Loucy (cell line): ENCODE data around the gene CCS.
"Not testable (repeated sequence)": the region's sequence is repeated elsewhere in the genome, so short reads cannot be mapped to it uniquely, and the experiment has no call there.

Source experiments
- H2AFZ ChIP-seq: fragments of 200-600 bp; sonication (generic); 2 replicates; pipeline ENCODE4 v1.6.0; 2016; ENCODE audit warnings: antibody characterized with exemption, mild to moderate bottlenecking, low read length, moderate library complexity
- H3F3A ChIP-seq: fragments of 200-600 bp; 2 replicates; pipeline ENCODE4 v1.6.0; 2016; ENCODE audit warnings: antibody characterized with exemption, low read depth, mild to moderate bottlenecking
- H3K27me3 ChIP-seq: fragments of 200-600 bp; sonication (generic); 2 replicates; pipeline ENCODE4 v1.6.1; 2014; ENCODE audit warnings: low read length, mild to moderate bottlenecking; ENCODE audit not compliant: insufficient read depth, poor library complexity, severe bottlenecking
- H3K36me3 ChIP-seq: fragments of 200-600 bp; sonication (generic); 2 replicates; pipeline ENCODE4 v1.6.1; 2016; ENCODE audit warnings: low read length; ENCODE audit not compliant: insufficient read depth
- H3K4me1 ChIP-seq: fragments of 200-600 bp; sonication (generic); 2 replicates; pipeline ENCODE4 v1.5.1; 2014; ENCODE audit warnings: low read length, mild to moderate bottlenecking; ENCODE audit not compliant: insufficient read depth, poor library complexity, severe bottlenecking
- H3K4me2 ChIP-seq: fragments of 200-600 bp; sonication (generic); 2 replicates; pipeline ENCODE4 v1.6.0; 2014; ENCODE audit warnings: antibody characterized with exemption, low read length, low read depth, mild to moderate bottlenecking; ENCODE audit not compliant: poor library complexity, severe bottlenecking
- H3K4me3 ChIP-seq: fragments of 200-600 bp; sonication (generic); 2 replicates; pipeline ENCODE4 v1.5.1; 2014; ENCODE audit warnings: low read length, mild to moderate bottlenecking, mixed read lengths; ENCODE audit not compliant: poor library complexity, severe bottlenecking
- H3K79me2 ChIP-seq: fragments of 200-600 bp; sonication (generic); 2 replicates; pipeline ENCODE4 v1.6.1; 2014; ENCODE audit warnings: low read length; ENCODE audit not compliant: insufficient read depth
- H3K9ac ChIP-seq: fragments of 200-600 bp; sonication (generic); 2 replicates; pipeline ENCODE4 v1.6.0; 2014; ENCODE audit warnings: mild to moderate bottlenecking, low read depth, low read length, moderate library complexity; ENCODE audit not compliant: poor library complexity, severe bottlenecking
- H3K9me2 ChIP-seq: fragments of 200-600 bp; sonication (generic); replicated peaks from 2 replicates; pipeline ENCODE4 v1.6.1; 2016; ENCODE audit warnings: low read depth, low read length, mixed read lengths
- H3K9me3 ChIP-seq: fragments of 200-600 bp; sonication (generic); 2 replicates; pipeline ENCODE4 v1.6.1; 2014; ENCODE audit warnings: mild to moderate bottlenecking, antibody characterized with exemption, low read length, low read depth; ENCODE audit not compliant: insufficient read depth
- H4K20me1 ChIP-seq: fragments of 200-600 bp; sonication (generic); 2 replicates; pipeline ENCODE4 v1.6.0; 2014; ENCODE audit warnings: antibody characterized with exemption, low read length, mild to moderate bottlenecking; ENCODE audit not compliant: insufficient read depth, poor library complexity, severe bottlenecking
- EZH2phosphoT487 ChIP-seq: fragments of 200-600 bp; IDR thresholded peaks from 2 replicates; pipeline ENCODE4 v1.6.1; 2018; ENCODE audit warnings: antibody characterized with exemption, mild to moderate bottlenecking, moderate library complexity, borderline replicate concordance
- TF ChIP-seq, protein P1 (sequence below): fragments of 200-600 bp; sonication (generic); conservative IDR thresholded peaks from 2 replicates; pipeline ENCODE4 v1.5.1; 2014; ENCODE audit warnings: mild to moderate bottlenecking, antibody characterized with exemption, low read length

CCS gene

DNA sequence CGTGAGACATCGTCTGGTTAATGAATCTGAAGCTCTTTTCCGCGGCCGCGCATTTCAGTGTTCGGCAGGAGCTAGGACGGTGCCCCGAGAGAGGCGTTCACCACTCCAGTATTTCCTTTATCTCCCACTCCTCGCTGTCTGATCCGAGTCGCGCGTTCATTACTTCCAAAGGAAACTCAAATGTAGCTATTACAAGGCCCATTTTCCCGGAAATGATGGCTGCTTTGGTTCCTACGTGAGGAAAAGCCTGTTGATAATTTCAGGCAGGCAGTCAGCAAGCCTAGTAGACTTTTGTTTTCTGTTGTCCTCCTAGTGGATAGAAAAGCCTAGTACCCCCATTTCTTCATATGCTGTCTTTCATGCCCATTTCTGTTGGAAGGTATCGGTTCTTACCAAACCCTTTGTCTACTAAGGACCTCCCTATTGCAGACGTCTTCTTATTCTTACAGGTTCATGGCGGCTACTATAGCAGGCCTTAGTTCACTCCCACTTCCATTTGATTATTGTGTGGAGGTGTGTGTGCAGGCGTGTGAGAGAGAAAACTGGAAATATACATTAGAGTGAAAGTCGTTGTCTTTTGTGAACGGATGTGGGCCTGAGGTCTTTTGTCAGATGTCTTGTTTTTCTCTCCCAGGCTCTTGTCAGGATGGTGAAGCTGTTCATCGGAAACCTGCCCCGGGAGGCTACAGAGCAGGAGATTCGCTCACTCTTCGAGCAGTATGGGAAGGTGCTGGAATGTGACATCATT is 46.3 kb downstream of the CCS start:
- Histone ChIP-seq H3K4me1 (peaks cover 52% of the 10 kb centered on the region), H3F3A (peaks cover 13% of the 10 kb centered on the region)

DNA sequence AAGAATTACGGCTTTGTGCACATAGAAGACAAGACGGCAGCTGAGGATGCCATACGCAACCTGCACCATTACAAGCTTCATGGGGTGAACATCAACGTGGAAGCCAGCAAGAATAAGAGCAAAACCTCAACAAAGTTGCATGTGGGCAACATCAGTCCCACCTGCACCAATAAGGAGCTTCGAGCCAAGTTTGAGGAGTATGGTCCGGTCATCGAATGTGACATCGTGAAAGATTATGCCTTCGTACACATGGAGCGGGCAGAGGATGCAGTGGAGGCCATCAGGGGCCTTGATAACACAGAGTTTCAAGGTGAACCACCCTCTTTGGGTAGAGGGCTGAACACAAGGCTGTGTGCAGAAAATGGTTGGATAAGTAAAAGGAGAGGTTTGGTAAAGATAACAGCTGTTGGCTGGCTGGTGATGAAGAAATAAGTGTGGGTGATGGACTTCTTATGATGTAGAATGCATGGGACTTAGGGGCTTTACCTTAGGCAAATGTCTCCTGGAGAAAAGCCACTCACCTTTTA is 46.9 kb downstream of the CCS start:
- H3K4me2 ChIP-seq, result peak overlapping the region; percentile 77
- not testable (repeated sequence) for H3K9me3 ChIP-seq, H3K9me2 ChIP-seq, H2AFZ ChIP-seq, H3K27me3 ChIP-seq
- peaks cover 13% of the 10 kb centered on the region for H3F3A ChIP-seq
- H4K20me1 ChIP-seq, result peaks cover 76% of the 10 kb centered on the region
- peaks cover 54% of the 10 kb centered on the region for H3K36me3 ChIP-seq
- peak overlapping the region; percentile 87 for H3K9ac ChIP-seq
- peaks cover 58% of the 10 kb centered on the region for H3K4me1 ChIP-seq
- H3K4me3 ChIP-seq, result peak overlapping the region; percentile 89
- H3K79me2 ChIP-seq, result peaks cover 96% of the 10 kb centered on the region

More for the DNA sequence above, 46.3 kb downstream of the CCS start:
- TF ChIP-seq EZH2phosphoT487, result no peak
- TF ChIP-seq, protein P1, sequence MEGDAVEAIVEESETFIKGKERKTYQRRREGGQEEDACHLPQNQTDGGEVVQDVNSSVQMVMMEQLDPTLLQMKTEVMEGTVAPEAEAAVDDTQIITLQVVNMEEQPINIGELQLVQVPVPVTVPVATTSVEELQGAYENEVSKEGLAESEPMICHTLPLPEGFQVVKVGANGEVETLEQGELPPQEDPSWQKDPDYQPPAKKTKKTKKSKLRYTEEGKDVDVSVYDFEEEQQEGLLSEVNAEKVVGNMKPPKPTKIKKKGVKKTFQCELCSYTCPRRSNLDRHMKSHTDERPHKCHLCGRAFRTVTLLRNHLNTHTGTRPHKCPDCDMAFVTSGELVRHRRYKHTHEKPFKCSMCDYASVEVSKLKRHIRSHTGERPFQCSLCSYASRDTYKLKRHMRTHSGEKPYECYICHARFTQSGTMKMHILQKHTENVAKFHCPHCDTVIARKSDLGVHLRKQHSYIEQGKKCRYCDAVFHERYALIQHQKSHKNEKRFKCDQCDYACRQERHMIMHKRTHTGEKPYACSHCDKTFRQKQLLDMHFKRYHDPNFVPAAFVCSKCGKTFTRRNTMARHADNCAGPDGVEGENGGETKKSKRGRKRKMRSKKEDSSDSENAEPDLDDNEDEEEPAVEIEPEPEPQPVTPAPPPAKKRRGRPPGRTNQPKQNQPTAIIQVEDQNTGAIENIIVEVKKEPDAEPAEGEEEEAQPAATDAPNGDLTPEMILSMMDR, result 0 out of 2 replicates have a peak, but pooled peaks have one; percentile 7
- H3K9me3 ChIP-seq, result no peaks in the 10 kb centered on the region
- peaks cover 53% of the 10 kb centered on the region for H3K36me3 ChIP-seq
- peaks cover 75% of the 10 kb centered on the region for H4K20me1 ChIP-seq
- H3K4me3 ChIP-seq, result peak overlapping the region; percentile 89
- peak overlapping the region; percentile 77 for H3K4me2 ChIP-seq
- peak overlapping the region; percentile 87 for H3K9ac ChIP-seq
- no peak overlapping the region for H2AFZ ChIP-seq
- no peaks in the 10 kb centered on the region for H3K9me2 ChIP-seq
- no peaks in the 10 kb centered on the region for H3K27me3 ChIP-seq
- H3K79me2 ChIP-seq, result peaks cover 96% of the 10 kb centered on the region

DNA sequence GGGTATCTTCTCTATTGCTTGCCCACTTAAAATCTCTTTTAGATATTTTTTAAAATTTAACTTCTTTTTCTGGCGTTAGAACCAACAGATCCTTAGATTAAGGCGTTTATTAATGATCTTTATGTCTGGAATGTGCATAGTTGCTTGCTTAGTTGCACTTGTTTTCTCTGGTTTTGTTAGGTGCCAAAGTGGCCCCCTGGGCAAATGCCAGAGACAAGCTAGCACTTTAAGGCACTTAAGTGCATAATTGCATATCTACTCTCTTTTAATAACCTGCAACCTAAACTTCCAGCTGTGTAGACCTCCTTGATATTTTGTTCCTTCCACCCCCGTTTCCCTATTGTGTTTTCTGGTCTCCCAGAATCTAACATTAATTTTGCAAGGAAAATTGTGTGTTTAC is 48.8 kb downstream of the CCS start:
- Histone ChIP-seq H3K9ac (peak overlapping the region; percentile 87), H3K79me2 (peaks cover 96% of the 10 kb centered on the region), H4K20me1 (peaks cover 84% of the 10 kb centered on the region), H3F3A (0 out of 2 replicates have a peak, but pooled peaks cover 5% of the 10 kb centered on the region), H3K9me2 (no peaks in the 10 kb centered on the region), H3K4me3 (peak overlapping the region; percentile 89), H3K4me1 (peaks cover 72% of the 10 kb centered on the region), H3K4me2 (peak overlapping the region; percentile 77), H3K36me3 (peaks cover 71% of the 10 kb centered on the region), H2AFZ (no peak overlapping the region), H3K9me3 (no peaks in the 10 kb centered on the region), H3K27me3 (no peaks in the 10 kb centered on the region)
- TF ChIP-seq EZH2phosphoT487, result no peak
- TF ChIP-seq, protein P1, result no peak
